CD4-positive, alpha-beta memory T cell (primary cell): Measurements from ENCODE around the gene CPZ. TPM values are rescaled to one million over a fixed set of nuclear protein-coding genes. Genes with fewer than 3 reads are reported as not detected.

Experiments
- CTCF ChIA-PET: fragments of 350-600 bp; sonication (Branson Sonifier 250); formaldehyde crosslinking; loops from one replicate; lab custom pipeline; 2021; ENCODE audit warnings: inconsistent platforms; ENCODE audit not compliant: partially characterized antibody; lab: Charles Lee
- POLR2A ChIA-PET: fragments of 350-600 bp; sonication (Branson Sonifier 250); formaldehyde crosslinking; loops from one replicate; lab custom pipeline; 2021; ENCODE audit not compliant: partially characterized antibody; lab: Charles Lee
- DNase-seq, 5 donors: peaks; one replicate each; pipeline versions ENCODE4 v3.0.0 to v3.0.0-alpha.2; 2020 to 2022; ENCODE audit warnings: mixed read lengths in 1 of 5
- H3K27ac ChIP-seq: one replicate; pipeline ENCODE4 v1.7.0; 2013; ENCODE audit warnings: low read depth, low read length
- H3K27me3 ChIP-seq: 2 replicates; pipeline ENCODE4 v1.7.0; 2013; ENCODE audit warnings: mild to moderate bottlenecking, low read length, moderate library complexity; ENCODE audit not compliant: insufficient read depth
- H3K36me3 ChIP-seq: 2 replicates; pipeline ENCODE4 v1.7.0; 2013; ENCODE audit warnings: mild to moderate bottlenecking, low read length, moderate library complexity; ENCODE audit not compliant: insufficient read depth
- H3K4me1 ChIP-seq: 2 replicates; pipeline ENCODE4 v1.7.0; 2013; ENCODE audit warnings: mild to moderate bottlenecking, low read length, moderate library complexity; ENCODE audit not compliant: insufficient read depth
- H3K4me3 ChIP-seq, 2 donors: one replicate each; pipeline ENCODE4 v1.7.0; 2013; ENCODE audit warnings: low read length in 2 of 2, mild to moderate bottlenecking in 1 of 2
- H3K9me3 ChIP-seq, 2 donors: one replicate each; pipeline ENCODE4 v1.7.0; 2013; ENCODE audit warnings: low read length in 2 of 2, control low read depth in 1 of 2; ENCODE audit not compliant: control insufficient read depth in 1 of 2
- H3K27ac Mint-ChIP-seq, 7 donors: one replicate each; pipeline ENCODE4 v1.8.0; 2020 to 2021; ENCODE audit warnings: mixed read lengths in 7 of 7, mild to moderate bottlenecking in 6 of 7, inconsistent platforms in 3 of 7, moderate library complexity in 3 of 7
- H3K27me3 Mint-ChIP-seq, 2 donors: one replicate each; pipeline ENCODE4 v1.8.0; 2020 to 2021; ENCODE audit warnings: mixed read lengths in 2 of 2
- H3K36me3 Mint-ChIP-seq, 2 donors: one replicate each; pipeline ENCODE4 v1.8.0; 2020 to 2021; ENCODE audit warnings: mixed read lengths in 2 of 2, inconsistent platforms in 1 of 2, mild to moderate bottlenecking in 1 of 2
- H3K4me1 Mint-ChIP-seq, 4 donors: one replicate each; pipeline ENCODE4 v1.8.0; 2020 to 2021; ENCODE audit warnings: mixed read lengths in 4 of 4, mild to moderate bottlenecking in 1 of 4
- H3K4me3 Mint-ChIP-seq, 8 donors: one replicate each; pipeline ENCODE4 v1.8.0; 2020 to 2021; ENCODE audit warnings: mixed read lengths in 8 of 8, mild to moderate bottlenecking in 7 of 8, moderate library complexity in 6 of 8, inconsistent platforms in 3 of 8
- H3K9me3 Mint-ChIP-seq, 8 donors: one replicate each; pipeline ENCODE4 v1.8.0; 2020 to 2021; ENCODE audit warnings: mixed read lengths in 8 of 8, mild to moderate bottlenecking in 5 of 8, inconsistent platforms in 3 of 8, moderate library complexity in 1 of 8
- intact Hi-C: fragments of 100-400 bp; cut with micrococcal nuclease; formaldehyde crosslinking; loops from one replicate; pipeline ENCODE4 v1.15.1; 2023
- polyA plus RNA-seq, 2 donors: library from polyadenylated mRNA; unstranded; fragments of 300-500 nt; fragmentation: Illumina TruSeq; gene quantifications; one replicate each; pipeline ENCODE4 v1.2.3, GENCODE V29; 2021
- total RNA-seq, 2 experiments: library from RNA; stranded (reverse); gene quantifications; one replicate each; pipeline ENCODE4 v1.2.3, GENCODE V29; 2021

Gene CPZ
- total and polyA plus RNA-seq, 4 experiments from 2014 or later = not detected

DNA sequence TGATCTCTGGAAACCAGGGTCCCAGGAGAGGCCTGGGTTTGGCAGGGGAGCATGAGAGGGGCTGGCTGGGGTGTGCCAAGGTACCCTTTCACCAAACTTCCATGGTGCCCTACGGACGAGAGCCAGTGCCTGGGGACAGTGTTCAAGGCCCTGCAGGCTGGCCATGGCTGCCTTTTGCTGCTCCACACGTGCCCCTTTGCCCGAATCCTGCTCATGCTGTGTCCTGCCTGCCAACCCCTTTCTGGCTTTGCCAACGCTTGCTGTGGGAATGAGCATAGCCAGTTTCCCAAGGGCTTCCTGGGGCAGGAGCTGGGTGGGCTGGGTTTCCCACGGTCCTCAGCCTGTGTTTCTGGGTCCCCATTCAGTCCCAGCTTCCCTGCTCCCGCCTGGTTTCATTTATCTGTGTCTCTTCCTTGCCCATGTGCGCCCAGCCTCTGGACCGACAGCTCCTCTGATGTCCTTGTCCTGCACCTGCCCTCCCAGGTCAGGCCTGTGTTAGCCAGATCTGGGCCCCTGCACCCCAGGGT lies 17.3 kb downstream of the CPZ start:
- ChIA-PET CTCF (no interaction called here), POLR2A (no interaction called here)
- Mint-ChIP-seq H3K4me1 (peaks cover 0 to 3% (median 2%) of the 10 kb centered on the region in 4 donors), H3K36me3 (no peaks in the 10 kb centered on the region), H3K27me3 (peaks cover 1 to 3% of the 10 kb centered on the region in 2 donors), H3K9me3 (peaks cover 0 to 4% (median 0%) of the 10 kb centered on the region in 8 donors), H3K4me3 (no peak overlapping the region), H3K27ac (no peak overlapping the region)
- intact Hi-C loops = no loop called here
- no peaks in the 10 kb centered on the region for H3K27me3 ChIP-seq
- H3K9me3 ChIP-seq = no peaks in the 10 kb centered on the region
- H3K4me3 ChIP-seq = no peak overlapping the region
- no peak overlapping the region for H3K27ac ChIP-seq
- DNase-seq = no peak
- H3K36me3 ChIP-seq = no peaks in the 10 kb centered on the region
- no peaks in the 10 kb centered on the region for H3K4me1 ChIP-seq

- intact Hi-C loops = no loop called here
- no peaks in the 10 kb centered on the region for H3K36me3 ChIP-seq
- Mint-ChIP-seq H3K4me1 (peaks cover 0 to 3% (median 2%) of the 10 kb centered on the region in 4 donors), H3K27me3 (peaks cover 3% of the 10 kb centered on the region in 2 donors), H3K36me3 (no peaks in the 10 kb centered on the region), H3K4me3 (no peak overlapping the region), H3K9me3 (peaks cover 0 to 4% (median 0%) of the 10 kb centered on the region in 8 donors), H3K27ac (no peak overlapping the region)
- H3K4me3 ChIP-seq = no peak overlapping the region
- H3K4me1 ChIP-seq = no peaks in the 10 kb centered on the region
- H3K27ac ChIP-seq = no peak overlapping the region
- H3K27me3 ChIP-seq = no peaks in the 10 kb centered on the region
- no peaks in the 10 kb centered on the region for H3K9me3 ChIP-seq
- no peak for DNase-seq
- CTCF ChIA-PET = no interaction called here
- POLR2A ChIA-PET = no interaction called here
These were observed 18.5 kb downstream of the CPZ start for GRCh38 chr4:8610858-8611616.

DNA sequence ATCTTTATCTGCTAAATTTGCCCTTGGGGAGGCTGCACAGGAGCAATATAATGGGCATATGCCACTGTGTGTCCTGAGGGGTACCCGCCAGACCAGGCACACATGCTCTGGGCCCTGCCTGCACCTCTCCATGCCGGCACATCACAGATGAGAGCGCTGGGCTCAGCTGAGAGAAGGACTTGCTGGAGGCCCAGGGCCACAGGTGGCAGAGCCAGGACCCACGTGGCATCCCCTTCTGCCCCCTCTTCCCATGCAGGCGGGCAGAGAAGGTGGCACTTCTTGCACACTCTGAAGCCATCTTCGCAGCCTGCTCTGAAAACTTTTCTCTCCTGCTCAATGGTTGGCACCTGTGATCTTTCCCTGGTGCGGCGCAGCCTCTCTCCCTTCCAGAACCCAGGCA lies 20.1 kb downstream of the CPZ start:
- ChIA-PET POLR2A (no interaction called here), CTCF (no interaction called here)
- Histone ChIP-seq H3K4me1 (no peaks in the 10 kb centered on the region), H3K4me3 (no peak overlapping the region), H3K27ac (no peak overlapping the region), H3K36me3 (no peaks in the 10 kb centered on the region), H3K27me3 (no peaks in the 10 kb centered on the region), H3K9me3 (no peaks in the 10 kb centered on the region)
- H3K4me1 Mint-ChIP-seq = peaks cover 0 to 3% (median 2%) of the 10 kb centered on the region in 4 donors
- H3K36me3 Mint-ChIP-seq = no peaks in the 10 kb centered on the region
- H3K27ac Mint-ChIP-seq = no peak overlapping the region
- peaks cover 3% of the 10 kb centered on the region in 2 donors for H3K27me3 Mint-ChIP-seq
- H3K4me3 Mint-ChIP-seq = no peak overlapping the region
- intact Hi-C loops = no loop called here
- DNase-seq = no peak
- peaks cover 0 to 4% (median 0%) of the 10 kb centered on the region in 8 donors for H3K9me3 Mint-ChIP-seq

DNA sequence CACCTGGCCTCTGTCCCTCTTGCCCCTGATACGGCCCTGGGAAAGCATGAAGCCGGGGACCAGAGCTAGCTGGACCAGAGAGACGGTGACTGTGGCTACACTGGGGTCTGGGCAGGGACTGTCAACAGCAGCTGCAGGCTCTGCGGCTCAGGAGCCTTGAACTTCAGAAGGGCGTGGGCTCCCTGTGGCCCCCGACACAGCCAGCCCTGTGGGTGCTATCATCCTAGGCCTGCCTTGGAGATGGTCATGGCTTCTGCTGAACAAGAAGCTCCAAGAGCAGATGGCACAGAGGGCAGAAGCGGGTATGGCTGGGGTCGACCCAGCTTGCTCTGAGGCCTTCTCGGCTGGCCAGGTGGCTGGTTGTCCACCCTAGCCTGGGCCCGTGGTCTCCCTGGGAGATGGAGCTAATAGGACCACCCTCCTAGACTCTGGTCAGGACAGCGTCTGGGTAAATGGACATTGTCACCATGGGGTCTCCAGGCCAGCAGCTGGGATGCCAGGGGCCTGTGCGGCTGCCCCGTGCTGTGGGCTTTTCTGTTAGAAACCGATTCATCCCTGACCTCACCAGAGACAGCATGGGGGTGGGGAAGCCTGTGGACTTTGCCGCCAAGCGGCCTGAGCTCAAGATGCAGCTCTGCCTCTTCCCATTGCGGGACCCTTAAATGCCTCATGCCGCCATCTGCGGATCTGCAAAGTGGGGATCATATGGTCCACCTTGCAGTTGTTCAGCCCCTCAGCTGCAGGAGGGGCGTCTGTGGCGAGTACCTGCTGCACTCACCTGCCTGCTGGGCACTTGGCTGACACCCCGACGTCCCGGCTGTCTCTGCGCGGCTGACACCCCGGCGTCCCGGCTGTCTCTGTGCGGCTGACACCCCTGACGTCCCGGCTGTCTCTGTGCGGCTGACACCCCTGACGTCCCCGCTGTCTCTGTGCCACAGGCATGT lies 21.1 kb downstream of the CPZ start:
- CTCF ChIA-PET = no interaction called here
- peaks cover 0 to 3% (median 2%) of the 10 kb centered on the region in 4 donors for H3K4me1 Mint-ChIP-seq
- Histone ChIP-seq H3K4me3 (no peak overlapping the region), H3K9me3 (no peaks in the 10 kb centered on the region), H3K27me3 (no peaks in the 10 kb centered on the region), H3K4me1 (no peaks in the 10 kb centered on the region), H3K36me3 (no peaks in the 10 kb centered on the region), H3K27ac (no peak overlapping the region)
- peaks cover 0 to 4% (median 0%) of the 10 kb centered on the region in 8 donors for H3K9me3 Mint-ChIP-seq
- intact Hi-C loops = no loop called here
- H3K27me3 Mint-ChIP-seq = peaks cover 3% of the 10 kb centered on the region in 2 donors
- H3K27ac Mint-ChIP-seq = no peak overlapping the region
- no peak overlapping the region for H3K4me3 Mint-ChIP-seq
- DNase-seq = no peak
- POLR2A ChIA-PET = no interaction called here
- H3K36me3 Mint-ChIP-seq = no peaks in the 10 kb centered on the region

GRCh38 chr4:8614365-8615193 lies 22.0 kb downstream of the CPZ start:
- H3K27me3 Mint-ChIP-seq = peaks cover 3% of the 10 kb centered on the region in 2 donors
- peaks cover 0 to 4% (median 0%) of the 10 kb centered on the region in 8 donors for H3K9me3 Mint-ChIP-seq
- ChIA-PET POLR2A (no interaction called here), CTCF (no interaction called here)
- H3K27ac ChIP-seq = no peak overlapping the region
- H3K27me3 ChIP-seq = no peaks in the 10 kb centered on the region
- no peaks in the 10 kb centered on the region for H3K4me1 ChIP-seq
- no peak for DNase-seq
- H3K36me3 Mint-ChIP-seq = no peaks in the 10 kb centered on the region
- H3K4me3 ChIP-seq = no peak overlapping the region
- intact Hi-C loops = no loop called here
- H3K27ac Mint-ChIP-seq = peak overlapping the region in 1 of 7 donors; percentile 57
- no peaks in the 10 kb centered on the region for H3K36me3 ChIP-seq
- no peaks in the 10 kb centered on the region for H3K4me1 Mint-ChIP-seq
- no peak overlapping the region for H3K4me3 Mint-ChIP-seq
- no peaks in the 10 kb centered on the region for H3K9me3 ChIP-seq

GRCh38 chr4:8615366-8615765 lies 22.8 kb downstream of the CPZ start:
- Mint-ChIP-seq H3K4me1 (no peaks in the 10 kb centered on the region), H3K4me3 (no peak overlapping the region), H3K27ac (no peak overlapping the region), H3K36me3 (no peaks in the 10 kb centered on the region), H3K27me3 (peaks cover 3% of the 10 kb centered on the region in 2 donors), H3K9me3 (peaks cover 0 to 4% (median 0%) of the 10 kb centered on the region in 8 donors)
- no peaks in the 10 kb centered on the region for H3K9me3 ChIP-seq
- H3K27ac ChIP-seq = no peak overlapping the region
- CTCF ChIA-PET = no interaction called here
- H3K4me3 ChIP-seq = no peak overlapping the region
- POLR2A ChIA-PET = no interaction called here
- no peak for DNase-seq
- no peaks in the 10 kb centered on the region for H3K36me3 ChIP-seq
- no peaks in the 10 kb centered on the region for H3K4me1 ChIP-seq
- no peaks in the 10 kb centered on the region for H3K27me3 ChIP-seq
- intact Hi-C loops = no loop called here
